Measurements from ENCODE around the gene FA2H.

The FA2H gene

DNA sequence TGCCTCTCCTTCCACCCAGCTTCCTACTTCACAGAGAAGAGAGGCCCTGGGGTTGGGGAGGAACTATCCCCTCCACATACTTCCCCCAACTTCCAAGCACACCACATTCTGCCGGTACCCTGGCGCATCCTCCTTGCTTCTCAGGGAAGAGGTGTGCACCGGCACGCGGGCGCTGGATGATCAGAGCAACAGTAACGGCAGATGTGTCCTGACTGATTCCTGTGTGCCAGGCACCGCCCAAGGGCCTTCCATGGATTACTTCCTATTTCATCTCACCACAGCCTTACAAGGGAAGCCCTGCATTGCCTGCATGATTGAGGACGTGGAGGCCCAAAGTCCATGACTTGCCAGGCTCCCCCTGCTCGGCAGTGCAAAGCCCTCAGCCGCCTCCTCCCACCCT is 52.9 kb downstream of the FA2H start:
- no peak for DNase-seq

DNA sequence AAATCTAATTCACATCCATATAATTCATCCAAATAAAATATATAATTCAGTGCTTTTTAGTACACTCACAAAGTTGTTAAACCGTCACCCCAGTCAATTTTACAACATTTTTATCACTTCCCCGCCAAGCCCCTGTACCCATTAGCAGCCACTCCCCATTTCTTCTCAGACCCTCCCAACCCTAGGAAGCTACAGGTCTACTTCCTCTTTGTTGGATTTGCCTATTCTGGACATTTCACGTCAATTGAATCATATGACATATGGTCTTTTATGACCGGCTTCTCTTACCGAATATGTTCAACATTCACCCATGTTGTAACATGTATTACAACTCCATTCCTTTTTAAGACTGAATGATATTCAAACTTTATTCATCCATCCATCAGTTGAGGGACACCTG is 54.0 kb downstream of the FA2H start:
- no peak for DNase-seq

- DNase-seq: no peak
Observed at GRCh38 chr16:74718741-74719610, 55.6 kb downstream of the FA2H start.

GRCh38 chr16:74718140-74718539 is 56.5 kb downstream of the FA2H start:
- no peak for DNase-seq

DNA sequence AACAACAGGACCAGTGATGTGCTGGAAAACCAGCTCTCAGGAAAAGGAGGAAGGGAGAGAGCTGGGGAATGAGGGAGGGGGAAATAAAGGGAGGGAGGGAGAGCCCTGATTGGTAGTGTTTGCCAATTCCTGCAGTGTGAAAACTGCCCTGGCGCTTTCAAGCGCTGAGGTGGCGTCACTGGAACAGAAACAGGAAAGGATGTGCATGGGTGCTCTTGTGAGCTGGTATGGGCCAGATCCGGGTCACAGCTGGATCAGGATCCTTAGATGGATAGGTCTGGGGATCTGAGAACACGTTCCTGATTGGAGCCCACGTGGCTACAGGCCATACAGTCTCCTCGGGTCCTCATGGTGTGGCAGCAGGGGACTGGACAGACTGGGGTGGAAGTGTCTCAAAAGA is 57.3 kb downstream of the FA2H start:
- DNase-seq: no peak

DNA sequence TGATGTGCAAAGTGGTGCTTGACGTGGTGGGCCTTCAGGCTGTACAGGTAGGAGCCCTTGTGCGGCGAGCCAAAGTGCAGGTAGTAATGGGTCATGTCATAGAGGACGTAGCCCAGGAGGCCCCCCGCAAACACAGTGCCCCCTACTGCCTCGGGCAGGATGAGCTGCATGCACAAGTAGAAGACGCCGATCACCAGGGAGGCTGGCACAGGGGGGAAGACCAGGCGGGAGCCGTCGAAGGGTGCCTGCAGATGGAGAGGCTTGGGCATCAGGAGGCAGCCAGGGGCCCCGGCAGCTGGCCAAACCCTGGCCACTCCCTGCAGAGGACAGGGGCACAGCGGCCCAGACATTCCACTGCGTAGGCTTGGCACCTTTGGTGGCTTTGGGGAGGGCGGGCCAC is 58.3 kb downstream of the FA2H start:
- DNase-seq: no peak

DNA sequence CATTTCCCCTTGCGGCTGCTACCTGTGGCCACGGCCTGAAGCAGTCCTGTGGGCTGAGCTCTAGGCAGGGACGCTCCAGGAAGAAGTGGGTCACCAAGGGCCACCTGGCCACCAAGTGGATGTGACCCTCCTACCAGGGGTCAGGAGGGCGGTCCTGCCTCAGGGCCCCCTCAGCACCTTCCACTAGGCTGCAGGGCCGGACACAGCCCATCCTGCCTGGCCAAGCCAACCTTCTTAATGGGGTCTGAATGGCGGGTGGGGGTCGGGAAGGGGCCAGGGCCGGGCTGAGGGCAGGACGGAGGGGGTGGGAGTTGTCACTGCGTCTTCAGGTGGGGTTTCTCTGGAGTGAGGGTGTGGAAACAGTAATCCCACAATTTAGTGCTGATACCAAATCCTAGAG is 60.7 kb downstream of the FA2H start:
- DNase-seq: no peak

DNA sequence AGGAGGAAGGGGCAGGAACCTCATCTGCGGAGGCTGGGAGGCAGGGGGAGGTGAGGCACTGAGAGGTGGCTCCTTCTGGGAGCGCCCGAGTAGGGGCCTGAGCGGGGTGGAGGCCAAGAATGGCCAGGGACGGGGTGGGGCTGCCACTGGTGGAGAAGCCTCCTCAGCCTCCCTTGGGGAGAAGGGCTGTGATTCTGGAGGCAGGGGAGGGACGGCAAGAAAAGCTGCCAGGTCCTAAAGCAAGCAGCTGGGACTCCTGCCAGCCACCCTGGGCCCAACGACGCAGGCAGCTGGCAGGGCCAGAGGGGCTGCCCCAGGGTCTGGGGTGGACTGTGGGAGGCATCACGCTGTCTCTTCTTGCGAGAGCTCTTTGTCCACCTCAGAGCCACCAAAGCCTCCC is 61.3 kb downstream of the FA2H start:
- no peak for DNase-seq

DNA sequence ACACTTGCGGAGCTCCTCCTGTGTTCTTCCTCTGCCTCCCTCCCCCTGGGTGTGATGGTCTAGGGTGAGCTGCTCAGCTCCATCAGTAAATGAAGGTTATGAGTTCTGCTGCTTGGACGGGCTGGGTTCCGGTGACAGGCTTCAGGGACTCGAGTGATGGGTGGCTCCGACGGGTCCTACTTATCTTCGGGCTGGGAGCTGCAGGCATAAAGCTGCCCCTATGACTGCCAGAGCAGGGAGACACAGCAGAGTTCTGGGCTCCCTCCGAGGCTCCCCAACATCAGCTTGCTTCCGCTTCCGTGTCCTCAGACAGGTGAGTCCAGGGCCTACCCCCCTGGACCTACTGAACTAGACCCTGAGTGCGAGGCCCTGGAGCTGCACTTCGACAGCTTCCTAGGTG is 62.7 kb downstream of the FA2H start:
- DNase-seq: no peak

DNA sequence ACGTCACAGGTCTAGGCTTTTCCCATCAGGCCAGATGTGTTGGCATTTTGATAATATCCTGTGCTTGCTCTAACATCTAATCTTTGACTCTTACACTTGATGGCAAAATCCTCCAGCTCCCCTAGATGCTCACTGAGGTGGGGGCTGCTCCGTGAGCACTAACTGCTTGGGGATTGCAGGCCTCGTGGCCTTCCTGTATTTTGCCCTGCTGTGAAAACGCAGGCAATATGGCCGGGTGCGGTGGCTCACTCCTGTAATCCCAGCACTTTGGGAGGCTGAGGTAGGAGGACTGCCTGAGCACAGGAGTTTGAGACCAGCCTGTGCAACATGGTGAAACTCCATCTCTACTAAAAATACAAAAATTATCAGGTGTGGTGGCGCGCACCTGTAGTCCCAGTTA is 64.2 kb downstream of the FA2H start:
- no peak for DNase-seq

- DNase-seq: peak; percentile 88
Observed at GRCh38 chr16:74709441-74709877, 65.2 kb downstream of the FA2H start.

DNA sequence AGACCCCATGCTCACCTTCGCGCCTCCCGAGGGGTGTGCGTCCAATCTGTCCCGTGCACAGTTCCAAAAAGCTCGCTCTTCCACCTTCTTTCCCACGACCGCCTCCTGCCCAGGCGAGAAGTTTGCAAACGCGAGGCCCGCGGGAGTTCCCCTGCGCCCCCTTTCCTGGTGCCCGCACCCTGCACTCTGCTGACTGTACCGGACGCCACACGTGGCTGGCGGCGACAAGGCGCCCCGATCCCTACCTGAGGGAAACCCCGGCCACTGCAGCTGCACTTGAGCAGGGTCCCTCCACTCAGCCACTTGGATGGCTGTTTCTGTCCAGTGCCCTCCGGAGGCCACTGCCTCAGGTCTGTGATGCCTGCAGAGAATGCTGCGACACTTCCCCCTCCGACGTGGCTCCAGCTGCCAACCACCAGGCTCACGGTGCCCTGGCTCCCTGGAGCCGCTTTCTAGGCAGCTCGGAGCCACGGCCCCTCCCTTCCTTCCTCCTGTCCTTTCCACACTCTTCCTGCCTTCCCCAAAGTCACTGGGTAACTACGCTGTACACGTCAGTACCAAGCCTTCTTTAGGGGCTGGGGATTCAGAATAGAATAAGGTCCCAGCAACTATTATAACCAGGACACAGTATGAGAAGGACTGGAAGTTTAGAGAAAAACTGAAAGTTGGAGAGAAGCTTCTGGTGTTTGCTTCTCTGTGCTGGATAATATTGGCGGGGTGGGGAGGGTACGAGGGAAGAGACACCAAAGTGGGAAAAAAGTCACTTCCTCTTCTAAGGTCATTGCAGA is 74.0 kb downstream of the FA2H start, which contains the start of gene MLKL:
Gene MLKL, minus strand, starts transcription at position 425 of the 788 bp plus-strand sequence. CDS start 5,105 bp downstream, outside the sequence.
- peak; percentile 75 for DNase-seq

- DNase-seq: peak; percentile 57
Observed at GRCh38 chr16:74700116-74700437, 74.5 kb downstream of the FA2H start.

DNA sequence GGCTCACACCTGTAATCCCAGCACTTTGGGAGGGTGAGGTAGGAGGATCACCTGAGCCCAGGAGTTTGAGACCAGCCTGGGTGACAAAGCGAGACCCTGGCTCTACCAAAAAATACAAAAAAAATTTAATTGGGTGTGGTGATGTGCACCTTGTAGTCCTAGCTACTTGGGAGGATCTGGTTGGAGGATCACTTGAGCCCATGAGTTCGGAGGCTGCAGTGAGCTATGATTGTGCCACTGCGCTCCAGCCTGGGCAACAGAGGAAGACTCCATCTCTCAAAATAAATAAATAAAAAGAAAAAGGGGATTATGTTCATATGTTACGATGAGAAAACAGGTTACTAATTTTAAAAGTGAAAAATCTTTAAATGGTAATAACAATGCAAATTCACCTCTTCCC is 75.0 kb downstream of the FA2H start:
- no peak for DNase-seq

DNA sequence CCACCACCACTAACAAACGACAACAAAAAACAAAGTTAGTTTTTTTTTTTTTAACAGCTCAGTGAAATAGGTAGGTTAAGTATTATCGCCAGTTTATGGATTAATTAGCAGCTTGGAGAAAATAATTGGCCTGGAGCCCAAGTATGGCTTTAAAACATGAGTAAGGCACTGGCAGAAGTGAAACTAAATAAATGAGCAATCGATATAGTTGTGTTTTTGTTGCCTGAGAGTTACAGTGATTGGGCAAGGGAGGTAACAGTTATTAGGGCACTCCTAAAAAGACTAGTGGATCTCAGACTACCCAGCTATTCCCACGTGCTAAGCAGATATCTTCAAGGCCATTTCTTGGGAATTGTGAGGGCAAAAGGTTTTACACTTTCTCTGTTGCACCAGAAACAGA is 76.4 kb downstream of the FA2H start:
- DNase-seq: no peak

- DNase-seq: peak; percentile 63
Observed at GRCh38 chr16:74695450-74696422, 78.9 kb downstream of the FA2H start.

GRCh38 chr16:74691093-74691855 is 83.3 kb downstream of the FA2H start:
- no peak for DNase-seq

DNA sequence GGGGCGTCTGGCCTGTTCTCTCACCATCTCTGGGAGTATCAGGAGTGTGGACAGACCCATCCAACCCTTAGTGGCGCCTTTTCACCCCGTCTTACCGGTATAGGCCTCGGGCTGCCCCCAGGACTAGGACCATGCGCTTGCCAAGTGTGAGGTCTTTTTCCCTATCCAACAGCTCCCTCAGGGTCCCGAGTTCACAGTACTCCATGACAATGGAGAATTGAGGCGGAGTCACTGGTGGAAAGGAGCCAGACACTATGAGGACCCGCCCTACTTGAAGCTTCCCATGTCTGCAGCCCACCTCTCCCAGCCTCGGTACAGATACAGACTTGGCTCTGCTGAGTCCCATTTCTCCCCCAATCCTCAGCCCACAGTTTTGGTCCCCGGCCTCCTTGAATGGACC is 92.1 kb downstream of the FA2H start:
- no peak for DNase-seq

GRCh38 chr16:74680681-74681080 is 93.9 kb downstream of the FA2H start:
- DNase-seq: no peak

- DNase-seq: no peak
Observed at GRCh38 chr16:74679983-74680382, 94.6 kb downstream of the FA2H start.

- no peak for DNase-seq
Observed at GRCh38 chr16:74677868-74678267, 96.8 kb downstream of the FA2H start.

DNA sequence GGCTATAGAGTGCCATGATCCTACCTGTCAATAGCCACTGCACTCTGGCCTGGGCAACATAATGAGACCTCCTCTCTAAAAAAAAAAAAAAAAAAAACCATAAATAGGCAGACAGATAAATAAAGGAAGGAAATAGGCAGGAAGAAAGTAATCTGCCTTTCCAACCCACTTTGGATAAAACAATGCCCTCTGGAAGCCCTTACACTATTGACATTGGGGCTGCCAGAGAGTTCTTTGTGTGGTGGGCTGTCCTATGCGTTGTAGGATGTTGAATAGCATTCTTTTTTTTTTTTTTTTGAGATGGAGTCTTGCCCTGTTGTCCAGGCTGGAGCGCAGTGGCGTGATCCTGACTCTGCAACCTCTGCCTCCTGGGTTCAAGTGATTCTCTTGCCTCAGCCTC is 100.7 kb downstream of the FA2H start:
- no peak for DNase-seq

Data from stimulated activated CD8-positive, alpha-beta memory T cell treated with anti-CD3 and anti-CD28 coated beads, Interleukin-4, amount 100 ng/mL, for 48 hours (primary cell).